Measurements from ENCODE around the gene TRMU. TPM values are rescaled to one million over a fixed set of nuclear protein-coding genes. Genes with fewer than 3 reads are reported as not detected.

TRMU gene
- 21.1 and 27.0 TPM in 2 replicates for total RNA-seq

DNA sequence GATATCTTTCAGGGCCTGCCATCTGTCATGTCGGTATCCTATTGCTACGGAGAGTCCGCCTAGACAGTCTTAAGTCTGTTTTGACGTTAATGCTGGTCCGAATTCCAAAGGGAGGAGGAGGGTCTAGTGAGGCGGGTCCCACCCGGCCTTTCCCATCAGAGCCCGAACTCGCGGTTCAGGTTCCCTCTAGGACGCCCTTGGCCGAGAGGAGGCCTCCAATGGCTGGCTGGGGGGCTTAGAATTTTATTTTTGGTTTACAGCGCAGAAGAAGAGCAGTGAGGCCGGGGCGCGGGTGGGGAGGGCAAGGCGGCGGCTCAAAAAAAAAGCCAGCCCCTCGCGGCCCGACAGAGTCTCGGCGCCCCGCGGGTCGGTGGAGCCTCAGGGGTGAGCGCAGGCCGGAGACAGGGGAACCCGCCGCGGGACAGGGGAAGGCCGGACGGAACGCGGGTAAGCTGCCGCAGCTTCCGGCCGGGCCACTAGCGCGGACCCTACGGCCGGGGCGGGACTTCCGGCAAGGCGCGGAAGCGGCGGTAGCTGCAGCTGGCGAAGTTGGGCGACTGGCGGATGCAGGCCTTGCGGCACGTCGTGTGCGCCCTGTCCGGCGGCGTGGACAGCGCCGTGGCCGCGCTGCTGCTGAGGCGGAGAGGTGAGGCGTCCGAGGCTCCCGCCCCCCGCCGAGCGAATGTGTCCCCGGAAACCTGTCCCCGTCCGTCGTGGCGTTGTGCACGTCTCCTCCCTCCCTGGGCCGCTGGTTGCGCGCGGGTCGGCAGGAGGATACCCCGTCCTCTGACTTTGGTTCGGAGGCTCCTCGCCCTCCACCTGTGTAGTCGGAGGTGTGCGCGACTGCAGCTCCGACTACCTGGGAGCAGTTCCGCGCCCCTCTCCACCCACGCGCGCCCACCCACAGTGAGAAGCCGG, at the start of gene TRMU:
Gene TRMU (plus strand): TSS at position 514 of the 918 bp plus-strand sequence. CDS start 51 bp downstream, at position 565.

DNA sequence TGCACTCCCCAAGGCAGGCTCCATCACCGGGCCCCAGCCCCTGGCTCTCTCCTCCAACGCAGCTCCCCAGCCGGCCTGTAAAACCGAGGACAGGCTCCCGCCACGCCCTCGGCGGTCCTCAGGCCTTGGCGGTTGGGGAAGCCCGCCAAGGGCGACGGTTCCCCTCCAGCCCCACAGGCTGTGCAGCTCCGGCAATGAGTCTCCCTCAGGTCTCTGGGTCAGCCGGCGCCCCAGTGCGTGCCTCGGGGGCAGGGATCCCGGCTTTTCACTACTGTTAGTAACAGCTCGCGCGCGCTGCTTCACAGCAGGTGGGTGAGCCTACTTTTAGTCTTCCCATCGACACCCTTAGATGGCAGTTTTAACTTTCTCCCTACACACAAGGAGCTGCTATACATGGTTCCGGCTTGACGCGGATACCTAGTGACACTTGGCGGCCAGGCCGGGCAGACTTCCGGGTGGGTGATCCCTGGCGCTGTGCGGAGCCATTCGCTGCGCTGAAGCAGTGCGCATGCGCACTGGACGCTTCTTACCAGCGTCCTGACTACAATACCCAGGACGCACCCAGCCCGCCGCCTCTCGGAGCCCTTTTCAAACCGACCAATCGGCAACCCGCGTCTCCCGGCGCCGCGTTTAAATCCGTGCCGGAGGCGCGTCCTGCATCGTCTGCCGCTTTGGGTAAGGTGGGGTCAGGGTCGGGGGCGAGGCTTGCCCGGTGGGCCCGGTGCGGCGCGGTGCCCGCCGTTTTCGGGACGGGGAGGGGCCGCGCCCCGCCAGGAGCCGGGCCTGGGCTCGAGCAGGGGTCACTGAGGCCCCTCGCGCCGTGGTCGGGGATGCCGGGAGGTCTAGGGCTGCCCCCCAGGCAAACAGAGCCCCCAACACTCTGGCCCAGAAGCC, 39.0 kb upstream of the TRMU start, which contains the start of gene GTSE1:
Gene GTSE1 (plus strand): TSS at position 614 of the 894 bp plus-strand sequence. CDS start 531 bp downstream, outside the sequence.

Other genes with a start within 250 kb of the TRMU start
- gene PPARA, start 185.2 kb upstream of the TRMU start, total RNA-seq = 9.1 and 15.8 TPM in 2 replicates
- gene CDPF1, start 85.4 kb upstream of the TRMU start, total RNA-seq = 8.4 and 8.6 TPM in 2 replicates
- gene PKDREJ, start 72.4 kb upstream of the TRMU start, total RNA-seq = under 0.01 TPM in 1 of 2 replicates, not detected in the other
- gene TTC38, start 67.7 kb upstream of the TRMU start, total RNA-seq = 10.1 and 14.2 TPM in 2 replicates
- gene GTSE1, start 38.8 kb upstream of the TRMU start, total RNA-seq = 3.3 and 11.1 TPM in 2 replicates
- 25.6 and 52.6 TPM in 2 replicates for gene CELSR1, start 201.9 kb downstream of the TRMU start, total RNA-seq